ENCODE results near the gene SCRN2. TPM values are rescaled to one million over a fixed set of nuclear protein-coding genes. Genes with fewer than 3 reads are reported as not detected.

SCRN2 gene
- polyA plus RNA-seq, 3 donors from 2014 or later, result 17.7 to 41.2 (median 22.5) TPM

GRCh38 chr17:47831003-47831933, 9.8 kb downstream of the SCRN2 start, which contains the start of the genes LRRC46 and MRPL10:
LRRC46 (plus strand) TSS chr17:47831670; CDS start chr17:47831990, 320 bp downstream.
MRPL10 (minus strand) TSS chr17:47831541; CDS start chr17:47831511, 30 bp downstream.
- H3K4me1 Mint-ChIP-seq, result peaks cover 44 to 61% of the 10 kb centered on the region in 2 donors

DNA sequence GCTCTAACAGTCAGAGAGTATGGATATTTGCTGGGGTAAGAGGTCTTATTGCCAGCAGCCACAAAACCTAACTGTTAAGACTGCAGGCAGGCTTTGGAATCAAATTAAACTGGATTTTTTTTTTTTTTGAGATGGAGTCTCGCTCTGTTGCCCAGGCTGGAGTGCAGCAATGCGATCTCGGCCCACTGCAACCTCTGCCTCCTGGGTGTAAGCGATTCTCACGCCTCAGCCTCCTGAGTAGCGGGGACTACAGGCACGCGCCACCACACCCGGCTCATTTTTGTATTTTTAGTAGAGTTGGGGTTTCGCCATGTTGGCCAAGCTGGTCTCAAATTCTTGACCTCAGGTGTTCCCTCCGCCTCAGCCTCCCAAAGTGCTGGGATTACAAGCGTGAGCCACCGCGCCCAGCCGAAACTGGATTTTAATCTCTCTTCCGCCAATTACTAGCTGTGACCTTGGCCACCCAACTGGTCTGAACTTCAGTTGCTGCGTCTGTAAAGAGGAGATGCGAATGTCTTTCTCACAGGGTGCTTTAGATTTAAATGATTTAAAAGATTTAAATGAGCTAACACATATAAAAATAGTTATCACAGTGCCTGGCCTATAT, 10.6 kb downstream of the SCRN2 start:
- peak overlapping the region; percentile 91 to 98 (median 94) for H3K4me3 Mint-ChIP-seq
- peaks cover 17 to 35% (median 24%) of the 10 kb centered on the region in 3 donors for H3K27me3 Mint-ChIP-seq (ENCODE audit: low read depth in 3 of 3)
- H3K36me3 Mint-ChIP-seq, result peaks cover 9 to 22% (median 11%) of the 10 kb centered on the region in 3 donors
- DNase-seq, result no peak
- H3K27ac Mint-ChIP-seq, result peak overlapping the region; percentile 96 to 100 (median 98)
- H3K4me1 Mint-ChIP-seq, result peaks cover 44 to 61% of the 10 kb centered on the region in 2 donors
- no peaks in the 10 kb centered on the region for H3K9me3 Mint-ChIP-seq

More at GRCh38 chr17:47831003-47831933, 9.8 kb downstream of the SCRN2 start, which contains the start of the genes LRRC46 and MRPL10:
- Mint-ChIP-seq H3K4me3 (peak within 1 kb of the TSS; percentile 91 to 98 (median 94)), H3K27ac (peak within 1 kb of the TSS; percentile 96 to 100 (median 98)), H3K27me3 (ENCODE audit: low read depth in 3 of 3) (peaks cover 17 to 36% (median 24%) of the 10 kb centered on the region in 3 donors), H3K9me3 (no peaks in the 10 kb centered on the region), H3K36me3 (peaks cover 7 to 15% (median 7%) of the 10 kb centered on the region in 3 donors)
- peak; percentile 92 to 94 (median 93) for DNase-seq

DNA sequence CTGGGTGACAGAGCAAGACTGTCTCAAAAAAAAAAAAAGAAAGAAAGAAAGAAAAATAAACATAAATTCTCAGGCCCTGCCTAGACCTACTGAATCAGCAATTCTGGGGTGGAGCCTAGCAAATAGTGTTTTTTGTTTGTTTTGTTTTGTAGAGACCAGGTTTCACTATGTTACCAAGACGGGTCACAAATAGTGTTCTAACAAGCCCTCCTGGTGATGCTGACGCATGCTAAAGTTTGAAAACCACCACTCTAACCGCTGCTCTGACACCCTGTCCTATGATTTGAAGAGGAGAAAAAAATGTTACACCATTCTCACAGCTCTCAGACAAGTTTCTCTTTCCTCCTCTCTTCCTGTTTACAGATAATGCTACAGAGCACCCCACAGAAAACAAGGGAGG, 11.2 kb downstream of the SCRN2 start:
- H3K4me1 Mint-ChIP-seq, result peaks cover 44 to 61% of the 10 kb centered on the region in 2 donors
- H3K36me3 Mint-ChIP-seq, result peaks cover 10 to 26% (median 14%) of the 10 kb centered on the region in 3 donors
- DNase-seq, result peak; percentile 86 to 95 (median 92)
- peak overlapping the region; percentile 96 to 100 (median 98) for H3K27ac Mint-ChIP-seq
- H3K9me3 Mint-ChIP-seq, result no peaks in the 10 kb centered on the region
- peaks cover 17 to 36% (median 24%) of the 10 kb centered on the region in 3 donors for H3K27me3 Mint-ChIP-seq (ENCODE audit: low read depth in 3 of 3)
- peak overlapping the region; percentile 91 to 98 (median 94) for H3K4me3 Mint-ChIP-seq

DNA sequence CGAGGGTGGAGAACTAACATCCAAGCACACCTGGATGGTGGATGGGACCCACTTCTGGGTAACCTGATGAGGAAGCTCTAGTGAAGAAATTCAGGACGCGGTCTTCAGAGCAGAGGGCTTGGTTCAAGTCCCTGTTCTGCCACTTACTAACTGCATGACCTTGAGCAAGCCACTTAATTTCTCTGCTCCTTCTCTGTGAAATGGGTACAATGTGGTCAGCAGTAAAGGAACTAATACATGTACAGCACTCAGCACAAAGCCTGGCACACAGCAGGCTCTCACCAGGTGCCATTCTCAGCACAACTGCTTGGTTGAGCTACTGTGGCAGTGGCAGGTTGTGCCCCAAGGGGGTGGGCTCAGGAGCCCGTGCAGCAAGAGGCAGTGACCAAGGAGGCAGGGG, 17.6 kb downstream of the SCRN2 start:
- Mint-ChIP-seq H3K4me3 (no peak overlapping the region), H3K27me3 (ENCODE audit: low read depth in 3 of 3) (peaks cover 2 to 8% (median 4%) of the 10 kb centered on the region in 3 donors), H3K9me3 (no peaks in the 10 kb centered on the region), H3K4me1 (peaks cover 30 to 48% of the 10 kb centered on the region in 2 donors), H3K36me3 (peaks cover 18 to 43% (median 22%) of the 10 kb centered on the region in 3 donors), H3K27ac (peak overlapping the region in 3 of 6 donors; percentile 43 to 81 (median 43))
- no peak for DNase-seq

- no peak for DNase-seq
- Mint-ChIP-seq H3K4me3 (peak overlapping the region in 4 of 5 donors; percentile 44 to 99 (median 96)), H3K4me1 (peaks cover 25 to 41% of the 10 kb centered on the region in 2 donors), H3K9me3 (no peaks in the 10 kb centered on the region), H3K27me3 (ENCODE audit: low read depth in 3 of 3) (peaks cover 2 to 8% (median 4%) of the 10 kb centered on the region in 3 donors), H3K36me3 (peaks cover 18 to 43% (median 24%) of the 10 kb centered on the region in 3 donors), H3K27ac (peak overlapping the region; percentile 94 to 97 (median 96))
Measured at GRCh38 chr17:47822785-47823184, 18.3 kb downstream of the SCRN2 start.

DNA sequence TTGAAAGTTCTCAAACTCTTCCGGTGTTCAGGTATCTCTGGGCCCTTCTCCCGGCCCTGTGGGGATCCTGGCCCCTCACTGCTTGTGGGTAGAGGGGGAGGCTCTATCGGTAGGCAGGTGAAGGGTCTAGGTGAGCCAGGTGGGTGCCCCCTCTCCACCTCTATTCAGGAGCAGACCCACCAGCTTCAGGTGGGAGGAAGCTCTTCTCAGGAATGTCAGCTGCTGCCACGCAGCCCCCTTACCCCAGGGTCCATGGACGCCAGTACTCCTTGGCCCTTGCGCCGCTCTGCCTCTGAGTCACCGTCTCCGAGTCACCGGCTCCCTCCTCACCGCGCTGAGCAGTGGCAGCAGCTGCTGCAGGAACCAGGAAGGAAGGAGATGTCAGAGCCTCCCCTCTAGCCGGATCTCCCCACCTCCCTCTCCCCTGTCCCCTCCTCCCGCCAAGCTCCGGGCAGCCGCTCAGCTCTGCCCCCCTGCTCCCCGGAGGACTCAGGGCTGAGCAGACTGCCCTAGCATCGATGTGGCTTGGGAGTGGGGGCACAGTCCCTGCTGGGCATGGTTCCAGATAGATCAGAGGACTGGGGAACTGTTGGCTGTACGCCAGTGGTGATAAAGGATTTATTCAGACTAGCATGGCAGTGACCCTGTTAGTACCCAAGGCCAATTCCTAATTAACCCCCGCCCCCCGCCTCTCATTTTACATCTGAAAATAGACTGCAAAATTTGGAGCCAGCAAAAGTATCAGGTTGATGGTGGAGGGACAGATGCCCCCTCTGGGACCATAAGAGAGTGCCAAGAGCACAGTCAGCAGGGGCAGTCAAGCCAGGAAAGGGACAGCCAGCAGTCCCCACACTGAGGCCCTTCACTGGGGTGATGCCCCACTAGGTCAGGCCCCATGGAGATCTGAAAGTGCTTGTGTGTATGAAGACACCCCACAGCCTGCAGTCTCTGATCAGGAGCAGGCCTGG, 19.4 kb downstream of the SCRN2 start, which contains the start of gene OSBPL7:
OSBPL7 (minus strand) TSS at position 371 of the 968 bp plus-strand sequence. CDS start 1,516 bp downstream, outside the sequence.
- Mint-ChIP-seq H3K36me3 (peaks cover 18 to 44% (median 24%) of the 10 kb centered on the region in 3 donors), H3K9me3 (no peaks in the 10 kb centered on the region), H3K4me3 (peak within 1 kb of the TSS; percentile 95 to 99 (median 97)), H3K4me1 (peaks cover 25 to 41% of the 10 kb centered on the region in 2 donors), H3K27me3 (ENCODE audit: low read depth in 3 of 3) (peaks cover 2 to 8% (median 4%) of the 10 kb centered on the region in 3 donors), H3K27ac (peak within 1 kb of the TSS; percentile 94 to 97 (median 96))
- DNase-seq, result peak; percentile 81 to 86 (median 82)

DNA sequence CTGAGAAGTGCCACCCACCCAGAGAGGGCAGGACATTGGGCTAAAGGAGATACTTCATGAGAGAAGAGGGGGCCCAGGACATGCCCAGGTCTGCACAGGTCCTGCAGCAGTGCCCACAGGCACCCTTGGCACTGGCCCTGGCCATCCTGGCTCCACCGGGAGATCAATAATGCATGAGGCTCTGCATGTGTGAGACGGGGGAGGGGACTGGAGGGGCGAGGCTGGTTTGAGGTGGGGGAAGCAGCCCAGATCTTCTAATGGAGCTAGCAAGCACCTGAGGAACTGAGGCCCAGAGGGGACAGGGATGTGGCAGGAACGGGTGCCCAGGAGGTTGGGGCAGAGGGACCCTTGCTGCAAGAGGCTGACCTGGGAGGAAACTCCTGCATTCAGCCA, 20.0 kb downstream of the SCRN2 start:
- H3K27me3 Mint-ChIP-seq (ENCODE audit: low read depth in 3 of 3), result peaks cover 2 to 8% (median 4%) of the 10 kb centered on the region in 3 donors

GRCh38 chr17:47820033-47820789, 20.9 kb downstream of the SCRN2 start:
- peaks cover 2 to 4% (median 4%) of the 10 kb centered on the region in 3 donors for H3K27me3 Mint-ChIP-seq (ENCODE audit: low read depth in 3 of 3)
- peak overlapping the region; percentile 95 to 99 (median 97) for H3K4me3 Mint-ChIP-seq
- H3K4me1 Mint-ChIP-seq, result peaks cover 25 to 36% of the 10 kb centered on the region in 2 donors
- peak overlapping the region; percentile 94 to 97 (median 96) for H3K27ac Mint-ChIP-seq
- DNase-seq, result no peak
- no peaks in the 10 kb centered on the region for H3K9me3 Mint-ChIP-seq
- peaks cover 8 to 37% (median 13%) of the 10 kb centered on the region in 3 donors for H3K36me3 Mint-ChIP-seq

More for the DNA sequence above, 20.0 kb downstream of the SCRN2 start:
- DNase-seq, result no peak
- Mint-ChIP-seq H3K27ac (peak overlapping the region; percentile 94 to 97 (median 96)), H3K36me3 (peaks cover 12 to 38% (median 17%) of the 10 kb centered on the region in 3 donors), H3K4me1 (peaks cover 25 to 36% of the 10 kb centered on the region in 2 donors), H3K9me3 (no peaks in the 10 kb centered on the region), H3K4me3 (peak overlapping the region; percentile 95 to 99 (median 97))

- H3K4me3 Mint-ChIP-seq, result peak overlapping the region in 2 of 5 donors; percentile 49 to 58
- no peaks in the 10 kb centered on the region for H3K9me3 Mint-ChIP-seq
- H3K27me3 Mint-ChIP-seq (ENCODE audit: low read depth in 3 of 3), result peaks cover 2 to 4% (median 4%) of the 10 kb centered on the region in 3 donors
- H3K27ac Mint-ChIP-seq, result peak overlapping the region in 3 of 6 donors; percentile 20 to 50 (median 45)
- DNase-seq, result no peak
- peaks cover 5 to 36% (median 10%) of the 10 kb centered on the region in 3 donors for H3K36me3 Mint-ChIP-seq
- peaks cover 25 to 36% of the 10 kb centered on the region in 2 donors for H3K4me1 Mint-ChIP-seq
Measured at GRCh38 chr17:47819475-47819874, 21.6 kb downstream of the SCRN2 start.

GRCh38 chr17:47818002-47818695, 22.9 kb downstream of the SCRN2 start:
- Mint-ChIP-seq H3K9me3 (no peaks in the 10 kb centered on the region), H3K27ac (peak overlapping the region in 2 of 6 donors; percentile 20 to 46), H3K4me3 (no peak overlapping the region), H3K27me3 (ENCODE audit: low read depth in 3 of 3) (peaks cover under 1 to 4% (median 3%) of the 10 kb centered on the region in 3 donors), H3K36me3 (peaks cover under 1 to 26% (median 6%) of the 10 kb centered on the region in 3 donors), H3K4me1 (peaks cover 25 to 35% of the 10 kb centered on the region in 2 donors)
- DNase-seq, result no peak

DNA sequence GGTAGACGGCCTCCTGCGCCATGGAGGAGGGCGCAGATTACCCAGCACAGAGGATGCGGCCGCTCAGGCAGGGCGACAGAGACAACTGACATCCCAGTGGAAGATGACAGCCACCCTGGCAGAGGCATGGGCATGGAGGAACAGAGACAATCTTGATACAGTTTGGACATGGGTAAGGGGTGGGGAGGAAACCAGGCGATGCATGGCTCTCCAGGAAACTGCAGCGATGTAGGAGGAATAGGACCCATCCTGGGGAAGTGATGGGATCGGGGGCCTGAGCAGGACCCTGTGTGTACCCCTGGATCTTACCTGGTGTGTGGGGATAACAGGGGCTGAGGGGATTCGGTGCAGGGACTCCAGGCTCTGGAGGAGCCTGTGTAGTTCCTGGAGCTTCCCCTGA, 24.1 kb downstream of the SCRN2 start:
- H3K27ac Mint-ChIP-seq, result peak overlapping the region in 1 of 6 donors; percentile 54
- H3K9me3 Mint-ChIP-seq, result no peaks in the 10 kb centered on the region
- H3K4me3 Mint-ChIP-seq, result no peak overlapping the region
- H3K27me3 Mint-ChIP-seq (ENCODE audit: low read depth in 3 of 3), result peaks cover 0 to 4% (median 3%) of the 10 kb centered on the region in 3 donors
- H3K4me1 Mint-ChIP-seq, result peaks cover 25 to 32% of the 10 kb centered on the region in 2 donors
- H3K36me3 Mint-ChIP-seq, result peaks cover 10 to 33% (median 11%) of the 10 kb centered on the region in 3 donors
- DNase-seq, result no peak
